Measurements from ENCODE around the gene PHOSPHO1.

Gene PHOSPHO1

DNA sequence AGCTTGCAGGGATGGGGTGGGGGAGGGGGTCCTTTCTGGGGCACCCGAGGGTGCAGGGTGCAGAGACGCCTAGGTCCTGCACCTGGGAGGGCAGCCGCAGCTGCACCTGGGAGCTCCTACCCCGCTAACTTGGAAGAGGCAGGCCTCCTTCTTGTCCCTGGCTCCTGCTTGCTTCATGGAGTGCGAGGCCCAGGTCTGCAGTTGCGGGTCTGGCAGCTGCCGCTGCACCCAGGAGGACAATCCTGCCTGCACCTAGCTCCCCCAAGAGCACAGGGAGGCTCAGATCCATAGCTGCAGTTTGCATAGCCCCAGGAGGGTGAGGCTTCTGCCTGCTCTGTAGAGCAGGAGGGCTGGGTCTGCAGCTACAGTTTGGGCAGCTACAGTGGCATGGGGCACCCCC is 46.8 kb downstream of the PHOSPHO1 start (continued):
- TF ChIP-seq, protein P1, sequence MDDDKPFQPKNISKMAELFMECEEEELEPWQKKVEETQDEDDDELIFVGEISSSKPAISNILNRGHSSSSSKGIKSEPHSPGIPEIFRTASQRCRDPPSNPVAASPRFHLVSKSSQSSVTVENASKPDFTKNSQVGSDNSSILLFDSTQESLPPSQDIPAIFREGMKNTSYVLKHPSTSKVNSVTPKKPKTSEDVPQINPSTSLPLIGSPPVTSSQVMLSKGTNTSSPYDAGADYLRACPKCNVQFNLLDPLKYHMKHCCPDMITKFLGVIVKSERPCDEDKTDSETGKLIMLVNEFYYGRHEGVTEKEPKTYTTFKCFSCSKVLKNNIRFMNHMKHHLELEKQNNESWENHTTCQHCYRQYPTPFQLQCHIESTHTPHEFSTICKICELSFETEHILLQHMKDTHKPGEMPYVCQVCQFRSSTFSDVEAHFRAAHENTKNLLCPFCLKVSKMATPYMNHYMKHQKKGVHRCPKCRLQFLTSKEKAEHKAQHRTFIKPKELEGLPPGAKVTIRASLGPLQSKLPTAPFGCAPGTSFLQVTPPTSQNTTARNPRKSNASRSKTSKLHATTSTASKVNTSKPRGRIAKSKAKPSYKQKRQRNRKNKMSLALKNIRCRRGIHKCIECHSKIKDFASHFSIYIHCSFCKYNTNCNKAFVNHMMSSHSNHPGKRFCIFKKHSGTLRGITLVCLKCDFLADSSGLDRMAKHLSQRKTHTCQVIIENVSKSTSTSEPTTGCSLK (tag by site-specific recombination; IDR thresholded peaks at IDR 0.05): no peak
- TF ChIP-seq KLF7 (tag by site-specific recombination; IDR thresholded peaks at IDR 0.05; ENCODE audit: borderline replicate concordance) (no peak), ZNF561 (tag by site-specific recombination; IDR thresholded peaks at IDR 0.05; ENCODE audit: borderline replicate concordance) (no peak), ZNF354C (tag by site-specific recombination; IDR thresholded peaks at IDR 0.05; ENCODE audit: borderline replicate concordance, low read depth) (no peak), ZBTB21 (tag by site-specific recombination; IDR thresholded peaks at IDR 0.05) (no peak)

DNA sequence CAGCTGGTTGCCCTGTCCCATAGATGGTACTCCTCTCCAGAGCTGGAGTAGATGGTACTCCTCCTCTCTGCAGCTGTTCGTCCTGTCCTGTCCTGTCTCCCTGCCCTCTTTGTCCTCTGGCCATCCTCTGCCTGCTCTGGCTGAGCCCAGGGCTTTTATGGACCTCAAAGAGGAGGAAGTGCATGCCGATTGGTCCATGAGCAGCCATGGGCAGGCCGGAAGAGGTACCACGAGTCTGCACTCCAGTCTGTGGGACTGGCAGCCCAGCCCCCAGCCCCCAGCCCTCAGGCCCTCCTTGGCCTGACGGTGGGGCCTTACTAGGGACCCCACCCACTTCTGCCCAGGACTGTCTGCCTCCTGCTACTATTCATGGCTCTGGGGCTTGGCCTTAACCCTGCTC is 47.2 kb downstream of the PHOSPHO1 start:
- no peak overlapping the region for H3K4me3 ChIP-seq (ENCODE audit: low read depth, low read length)
- no peak for TF ChIP-seq OSR2 (tag by site-specific recombination; IDR thresholded peaks at IDR 0.05)
- TF ChIP-seq, protein P2, sequence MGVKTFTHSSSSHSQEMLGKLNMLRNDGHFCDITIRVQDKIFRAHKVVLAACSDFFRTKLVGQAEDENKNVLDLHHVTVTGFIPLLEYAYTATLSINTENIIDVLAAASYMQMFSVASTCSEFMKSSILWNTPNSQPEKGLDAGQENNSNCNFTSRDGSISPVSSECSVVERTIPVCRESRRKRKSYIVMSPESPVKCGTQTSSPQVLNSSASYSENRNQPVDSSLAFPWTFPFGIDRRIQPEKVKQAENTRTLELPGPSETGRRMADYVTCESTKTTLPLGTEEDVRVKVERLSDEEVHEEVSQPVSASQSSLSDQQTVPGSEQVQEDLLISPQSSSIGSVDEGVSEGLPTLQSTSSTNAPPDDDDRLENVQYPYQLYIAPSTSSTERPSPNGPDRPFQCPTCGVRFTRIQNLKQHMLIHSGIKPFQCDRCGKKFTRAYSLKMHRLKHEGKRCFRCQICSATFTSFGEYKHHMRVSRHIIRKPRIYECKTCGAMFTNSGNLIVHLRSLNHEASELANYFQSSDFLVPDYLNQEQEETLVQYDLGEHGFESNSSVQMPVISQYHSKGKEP (tag by site-specific recombination; IDR thresholded peaks at IDR 0.05): no peak
- no peak for TF ChIP-seq ZNF112 (tag by site-specific recombination; IDR thresholded peaks at IDR 0.05)
- TF ChIP-seq, protein P3, sequence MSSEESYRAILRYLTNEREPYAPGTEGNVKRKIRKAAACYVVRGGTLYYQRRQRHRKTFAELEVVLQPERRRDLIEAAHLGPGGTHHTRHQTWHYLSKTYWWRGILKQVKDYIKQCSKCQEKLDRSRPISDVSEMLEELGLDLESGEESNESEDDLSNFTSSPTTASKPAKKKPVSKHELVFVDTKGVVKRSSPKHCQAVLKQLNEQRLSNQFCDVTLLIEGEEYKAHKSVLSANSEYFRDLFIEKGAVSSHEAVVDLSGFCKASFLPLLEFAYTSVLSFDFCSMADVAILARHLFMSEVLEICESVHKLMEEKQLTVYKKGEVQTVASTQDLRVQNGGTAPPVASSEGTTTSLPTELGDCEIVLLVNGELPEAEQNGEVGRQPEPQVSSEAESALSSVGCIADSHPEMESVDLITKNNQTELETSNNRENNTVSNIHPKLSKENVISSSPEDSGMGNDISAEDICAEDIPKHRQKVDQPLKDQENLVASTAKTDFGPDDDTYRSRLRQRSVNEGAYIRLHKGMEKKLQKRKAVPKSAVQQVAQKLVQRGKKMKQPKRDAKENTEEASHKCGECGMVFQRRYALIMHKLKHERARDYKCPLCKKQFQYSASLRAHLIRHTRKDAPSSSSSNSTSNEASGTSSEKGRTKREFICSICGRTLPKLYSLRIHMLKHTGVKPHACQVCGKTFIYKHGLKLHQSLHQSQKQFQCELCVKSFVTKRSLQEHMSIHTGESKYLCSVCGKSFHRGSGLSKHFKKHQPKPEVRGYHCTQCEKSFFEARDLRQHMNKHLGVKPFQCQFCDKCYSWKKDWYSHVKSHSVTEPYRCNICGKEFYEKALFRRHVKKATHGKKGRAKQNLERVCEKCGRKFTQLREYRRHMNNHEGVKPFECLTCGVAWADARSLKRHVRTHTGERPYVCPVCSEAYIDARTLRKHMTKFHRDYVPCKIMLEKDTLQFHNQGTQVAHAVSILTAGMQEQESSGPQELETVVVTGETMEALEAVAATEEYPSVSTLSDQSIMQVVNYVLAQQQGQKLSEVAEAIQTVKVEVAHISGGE (tag by site-specific recombination; conservative IDR thresholded peaks at IDR 0.05; ENCODE audit: low read depth): no peak
- no peak for TF ChIP-seq ZNF621 (tag by site-specific recombination; IDR thresholded peaks at IDR 0.05)
- no peak for TF ChIP-seq ZNF266 (tag by site-specific recombination; IDR thresholded peaks at IDR 0.05; ENCODE audit: low read depth)
- TF ChIP-seq ZNF302 (tag by site-specific recombination; IDR thresholded peaks at IDR 0.05; ENCODE audit: low read depth): no peak
- TF ChIP-seq, protein P4, sequence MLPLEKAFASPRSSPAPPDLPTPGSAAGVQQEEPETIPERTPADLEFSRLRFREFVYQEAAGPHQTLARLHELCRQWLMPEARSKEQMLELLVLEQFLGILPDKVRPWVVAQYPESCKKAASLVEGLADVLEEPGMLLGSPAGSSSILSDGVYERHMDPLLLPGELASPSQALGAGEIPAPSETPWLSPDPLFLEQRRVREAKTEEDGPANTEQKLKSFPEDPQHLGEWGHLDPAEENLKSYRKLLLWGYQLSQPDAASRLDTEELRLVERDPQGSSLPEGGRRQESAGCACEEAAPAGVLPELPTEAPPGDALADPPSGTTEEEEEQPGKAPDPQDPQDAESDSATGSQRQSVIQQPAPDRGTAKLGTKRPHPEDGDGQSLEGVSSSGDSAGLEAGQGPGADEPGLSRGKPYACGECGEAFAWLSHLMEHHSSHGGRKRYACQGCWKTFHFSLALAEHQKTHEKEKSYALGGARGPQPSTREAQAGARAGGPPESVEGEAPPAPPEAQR (tag by site-specific recombination; IDR thresholded peaks at IDR 0.05): no peak
- TF ChIP-seq ZFP69B (tag by site-specific recombination; IDR thresholded peaks at IDR 0.05): no peak
- H3K9me3 ChIP-seq (ENCODE audit: control insufficient read depth, insufficient read depth, low read depth, low read length): no peaks in the 10 kb centered on the region
- ChIA-PET CTCF (no interaction called here), POLR2A (interaction anchor here (0.7 kb wide), 1 partner anchor 25 kb away, joined by 4 read pairs; no protein-coding TSS in a partner anchor)
- no peaks in the 10 kb centered on the region for H3K4me1 ChIP-seq (ENCODE audit: control insufficient read depth, insufficient read depth, low read length)
- H3K27ac ChIP-seq (ENCODE audit: extremely low read depth, low read depth, low read length): no peak overlapping the region
- H3K36me3 ChIP-seq (ENCODE audit: control insufficient read depth in 2 of 2, insufficient read depth in 1 of 2, low read length in 2 of 2): no peaks in the 10 kb centered on the region

Data from HEK293 (cell line).